PC-3 (cell line): ENCODE data around the gene RCBTB2. TPM values are rescaled to one million over a fixed set of nuclear protein-coding genes. Genes with fewer than 3 reads are reported as not detected.

Experiments
- ATAC-seq: fragments of 200-7000 bp; cut with Tn5 transposase; 2 replicates; pipeline ENCODE4 v1.9.1; 2020; ENCODE audit warnings: mild to moderate bottlenecking, moderate library complexity
- BruUV-seq: library from RNA; stranded (reverse); fragments of 400-500 nt; replicated peaks from 2 replicates; lab custom pipeline; 2021; lab: Mats Ljungman, UMichigan
- CTCF ChIA-PET: fragments of 300-600 bp; sonication (Branson Sonifier 250); formaldehyde crosslinking; loops from one replicate; lab custom pipeline; 2022; ENCODE audit warnings: antibody characterized with exemption; lab: Charles Lee
- POLR2A ChIA-PET: fragments of 300-600 bp; sonication (Branson Sonifier 250); formaldehyde crosslinking; loops from one replicate; lab custom pipeline; 2022; ENCODE audit warnings: antibody characterized with exemption; ENCODE audit not compliant: unreplicated experiment; lab: Charles Lee
- DNase-seq: peaks from one replicate; pipeline ENCODE4 v3.0.0-alpha.2; 2015
- H2AFZ ChIP-seq: fragments of 300-600 bp; sonication (generic); 2 replicates; pipeline ENCODE4 v1.6.0; 2016; ENCODE audit warnings: antibody characterized with exemption, low read length
- H3F3A ChIP-seq: fragments of 300-600 bp; sonication (generic); one replicate; pipeline ENCODE4 v1.6.0; 2017; ENCODE audit warnings: antibody characterized with exemption, low read length, control low read depth, mild to moderate bottlenecking; ENCODE audit not compliant: unreplicated experiment
- H3K27ac ChIP-seq: fragments of 300-600 bp; sonication (generic); 2 replicates; pipeline ENCODE4 v1.5.1; 2016; ENCODE audit warnings: mild to moderate bottlenecking, low read length
- H3K27me3 ChIP-seq: fragments of 300-600 bp; sonication (generic); 2 replicates; pipeline ENCODE4 v1.6.1; 2016; ENCODE audit warnings: low read length, mixed read lengths
- H3K36me3 ChIP-seq: fragments of 300-600 bp; sonication (generic); 2 replicates; pipeline ENCODE4 v1.6.1; 2016; ENCODE audit warnings: low read depth, mixed run types, low read length, mixed read lengths
- H3K4me1 ChIP-seq: fragments of 300-600 bp; sonication (generic); 2 replicates; pipeline ENCODE4 v1.5.1; 2016; ENCODE audit warnings: low read length; ENCODE audit not compliant: insufficient read depth
- H3K4me2 ChIP-seq: fragments of 300-600 bp; sonication (generic); 2 replicates; pipeline ENCODE4 v1.6.0; 2016; ENCODE audit warnings: low read length
- H3K4me3 ChIP-seq: fragments of 300-600 bp; sonication (generic); 2 replicates; pipeline ENCODE4 v1.5.1; 2016; ENCODE audit warnings: mild to moderate bottlenecking, low read length, mixed read lengths
- H3K79me2 ChIP-seq: fragments of 300-600 bp; sonication (generic); 2 replicates; pipeline ENCODE4 v1.6.1; 2017; ENCODE audit warnings: low read length, mixed read lengths
- H3K9ac ChIP-seq: fragments of 300-600 bp; sonication (generic); 2 replicates; pipeline ENCODE4 v1.6.0; 2016; ENCODE audit warnings: mild to moderate bottlenecking, low read length
- H3K9me2 ChIP-seq: fragments of 300-600 bp; sonication (generic); replicated peaks from 2 replicates; pipeline ENCODE4 v1.6.1; 2016; ENCODE audit warnings: mixed run types, low read length, mixed read lengths
- H3K9me3 ChIP-seq: fragments of 300-600 bp; sonication (generic); 2 replicates; pipeline ENCODE4 v1.6.1; 2016; ENCODE audit warnings: low read length, mixed read lengths
- H4K20me1 ChIP-seq: fragments of 300-600 bp; sonication (generic); 2 replicates; pipeline ENCODE4 v1.6.1; 2016; ENCODE audit warnings: low read length, mixed read lengths
- EZH2 ChIP-seq: fragments of 300-600 bp; sonication (generic); IDR thresholded peaks from one replicate; pipeline ENCODE4 v1.6.1; 2017; ENCODE audit warnings: antibody characterized with exemption, mild to moderate bottlenecking, low read length; ENCODE audit not compliant: unreplicated experiment
- EZH2phosphoT487 ChIP-seq: fragments of 300-600 bp; sonication (generic); IDR thresholded peaks from 2 replicates; pipeline ENCODE4 v1.6.1; 2018; ENCODE audit warnings: mild to moderate bottlenecking, antibody characterized with exemption, low read length, borderline replicate concordance
- intact Hi-C: fragments of 100-400 bp; cut with micrococcal nuclease; formaldehyde crosslinking; loops from 2 replicates; pipeline ENCODE4 v1.9.0; 2023
- total RNA-seq: library from RNA; depleted of rRNA; stranded (reverse); fragments of >200 nt; gene quantifications from 2 replicates; pipeline ENCODE4 v1.2.3, GENCODE V29; 2014
- TF ChIP-seq, protein P1 (sequence below): fragments of 300-600 bp; sonication (generic); conservative IDR thresholded peaks from 2 replicates; pipeline ENCODE4 v1.5.1; 2017; ENCODE audit warnings: antibody characterized with exemption, low read depth, mild to moderate bottlenecking, low read length

RCBTB2 gene
- total RNA-seq, 1 experiment from 2014 or later: 2.5 TPM

DNA sequence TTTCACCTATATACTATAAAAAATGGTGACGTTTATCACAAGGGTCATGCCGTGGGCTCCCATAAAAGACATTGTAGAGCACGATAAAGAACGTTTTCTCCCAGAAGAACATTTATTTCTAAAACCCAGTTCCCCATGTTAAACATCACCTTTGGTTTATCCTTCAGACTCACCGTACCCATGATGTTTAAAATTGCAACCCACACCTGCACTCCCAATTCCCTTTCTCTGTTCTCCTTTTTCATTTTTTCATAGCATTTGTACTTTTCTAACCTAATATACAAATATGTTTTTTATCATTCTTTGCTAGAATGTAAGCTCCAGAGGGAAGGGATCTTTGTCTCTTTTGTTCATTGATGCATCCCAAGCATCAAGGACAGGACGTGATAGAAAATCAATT is 2.0 kb downstream of the RCBTB2 start:
- no peak overlapping the region for H3K27ac ChIP-seq
- no peaks in the 10 kb centered on the region for H3K9me2 ChIP-seq
- no peaks in the 10 kb centered on the region for H3K9me3 ChIP-seq
- no peaks in the 10 kb centered on the region for H3K27me3 ChIP-seq
- CTCF ChIA-PET: no interaction called here
- no peak overlapping the region for H3K4me2 ChIP-seq
- peaks cover 7% of the 10 kb centered on the region; the same call in 1 of the 2 replicates for H3K4me1 ChIP-seq
- TF ChIP-seq, protein P1, sequence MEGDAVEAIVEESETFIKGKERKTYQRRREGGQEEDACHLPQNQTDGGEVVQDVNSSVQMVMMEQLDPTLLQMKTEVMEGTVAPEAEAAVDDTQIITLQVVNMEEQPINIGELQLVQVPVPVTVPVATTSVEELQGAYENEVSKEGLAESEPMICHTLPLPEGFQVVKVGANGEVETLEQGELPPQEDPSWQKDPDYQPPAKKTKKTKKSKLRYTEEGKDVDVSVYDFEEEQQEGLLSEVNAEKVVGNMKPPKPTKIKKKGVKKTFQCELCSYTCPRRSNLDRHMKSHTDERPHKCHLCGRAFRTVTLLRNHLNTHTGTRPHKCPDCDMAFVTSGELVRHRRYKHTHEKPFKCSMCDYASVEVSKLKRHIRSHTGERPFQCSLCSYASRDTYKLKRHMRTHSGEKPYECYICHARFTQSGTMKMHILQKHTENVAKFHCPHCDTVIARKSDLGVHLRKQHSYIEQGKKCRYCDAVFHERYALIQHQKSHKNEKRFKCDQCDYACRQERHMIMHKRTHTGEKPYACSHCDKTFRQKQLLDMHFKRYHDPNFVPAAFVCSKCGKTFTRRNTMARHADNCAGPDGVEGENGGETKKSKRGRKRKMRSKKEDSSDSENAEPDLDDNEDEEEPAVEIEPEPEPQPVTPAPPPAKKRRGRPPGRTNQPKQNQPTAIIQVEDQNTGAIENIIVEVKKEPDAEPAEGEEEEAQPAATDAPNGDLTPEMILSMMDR: no peak
- no peak for TF ChIP-seq EZH2
- TF ChIP-seq EZH2phosphoT487: no peak
- POLR2A ChIA-PET: no interaction called here
- H3K36me3 ChIP-seq: no peaks in the 10 kb centered on the region
- H3K4me3 ChIP-seq: no peak overlapping the region
- ATAC-seq (no peak), DNase-seq (no peak)
- H3K9ac ChIP-seq: no peak overlapping the region
- no peaks in the 10 kb centered on the region for H3K79me2 ChIP-seq
- intact Hi-C loops: loop anchor here (5.0 kb wide), 2 partner anchors 39 to 119 kb away; partner anchors contain the start of gene LPAR6
- H3F3A ChIP-seq: no peaks in the 10 kb centered on the region
- H4K20me1 ChIP-seq: no peaks in the 10 kb centered on the region
- no TSS peak for BruUV-seq
- no peak overlapping the region for H2AFZ ChIP-seq

DNA sequence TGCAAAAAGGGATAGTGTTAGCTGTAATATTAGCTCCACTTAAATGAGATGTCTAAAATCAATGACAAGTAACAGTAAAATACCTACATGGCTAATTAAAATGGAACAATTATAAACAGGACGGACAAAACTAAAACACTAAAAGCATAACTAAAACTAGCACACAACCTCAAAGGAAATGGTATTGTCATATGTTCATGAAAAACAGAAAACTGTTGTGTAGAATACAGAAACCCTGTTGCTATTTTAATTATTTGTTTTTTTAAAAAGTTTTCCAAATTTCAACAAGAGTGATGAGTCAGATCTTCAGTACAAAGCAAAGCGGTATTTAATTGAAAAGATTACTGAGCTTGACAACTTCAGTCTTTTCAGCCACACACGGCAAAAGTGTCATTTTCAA is 4.2 kb downstream of the RCBTB2 start:
- ChIA-PET POLR2A (interaction anchor here (0.5 to 0.6 kb wide), 2 partner anchors 719 to 720 kb away, joined by 3 to 4 read pairs; partner anchors contain the start of gene CDADC1), CTCF (no interaction called here)
- Histone ChIP-seq H3K4me3 (no peak overlapping the region), H4K20me1 (no peaks in the 10 kb centered on the region), H3K4me1 (peaks cover 7% of the 10 kb centered on the region; the same call in 1 of the 2 replicates), H3F3A (no peaks in the 10 kb centered on the region), H3K9me2 (no peaks in the 10 kb centered on the region), H3K9ac (no peak overlapping the region), H2AFZ (no peak overlapping the region), H3K36me3 (no peaks in the 10 kb centered on the region), H3K27ac (no peak overlapping the region), H3K27me3 (no peaks in the 10 kb centered on the region), H3K9me3 (no peaks in the 10 kb centered on the region), H3K79me2 (no peaks in the 10 kb centered on the region), H3K4me2 (no peak overlapping the region)
- intact Hi-C loops: no loop called here
- no peak for ATAC-seq
- TF ChIP-seq EZH2 (no peak), EZH2phosphoT487 (no peak)
- TF ChIP-seq, protein P1: no peak
- no peak for DNase-seq
- BruUV-seq: no TSS peak

DNA sequence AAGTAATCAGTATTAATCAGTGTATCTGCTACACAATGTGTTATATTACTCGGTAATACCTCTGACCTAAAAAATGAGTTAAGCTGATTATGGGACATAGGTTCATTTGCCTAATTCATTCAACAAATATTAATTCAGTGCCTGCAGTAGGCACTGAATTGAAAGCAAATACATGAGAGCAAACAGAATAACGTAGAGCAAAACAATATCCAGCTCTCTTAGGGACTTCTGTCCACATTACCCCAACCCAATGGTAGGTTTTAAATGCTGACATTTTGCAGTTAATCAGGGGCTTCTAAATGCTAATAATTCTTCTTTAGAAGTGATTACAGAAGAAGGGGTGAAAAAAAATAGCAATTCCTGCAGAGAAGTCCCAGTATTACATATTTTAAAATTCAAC is 4.9 kb downstream of the RCBTB2 start:
- ChIA-PET POLR2A (interaction anchor here (0.5 kb wide), 1 partner anchor 52 kb away, joined by 7 read pairs; no protein-coding TSS in a partner anchor), CTCF (interaction anchor here (0.5 kb wide), 1 partner anchor 50 kb away, joined by 4 read pairs; no protein-coding TSS in a partner anchor)
- ATAC-seq: no peak
- Histone ChIP-seq H3K4me1 (peaks cover 7% of the 10 kb centered on the region; the same call in 1 of the 2 replicates), H4K20me1 (no peaks in the 10 kb centered on the region), H2AFZ (no peak overlapping the region), H3F3A (no peaks in the 10 kb centered on the region), H3K27me3 (no peaks in the 10 kb centered on the region), H3K4me3 (no peak overlapping the region), H3K27ac (no peak overlapping the region), H3K36me3 (no peaks in the 10 kb centered on the region), H3K9me3 (no peaks in the 10 kb centered on the region), H3K9ac (no peak overlapping the region), H3K9me2 (no peaks in the 10 kb centered on the region), H3K4me2 (no peak overlapping the region), H3K79me2 (no peaks in the 10 kb centered on the region)
- intact Hi-C loops: no loop called here
- no TSS peak for BruUV-seq
- DNase-seq: no peak
- no peak for TF ChIP-seq EZH2phosphoT487
- no peak for TF ChIP-seq EZH2
- TF ChIP-seq, protein P1: no peak
